Stomach smooth muscle (tissue), 2 donors: ENCODE data around the gene MDN1.
"Not testable (repeated sequence)": the region's sequence is repeated elsewhere in the genome, so short reads cannot be mapped to it uniquely, and the experiment has no call there.

Experiments used
- H3K27ac ChIP-seq: one replicate; pipeline ENCODE4 v1.7.0; 2013; ENCODE audit warnings: mild to moderate bottlenecking, low read length, inconsistent platforms
- H3K27me3 ChIP-seq, 2 donors: one replicate each; pipeline ENCODE4 v1.7.0; 2013; ENCODE audit warnings: low read length in 2 of 2; ENCODE audit not compliant: insufficient read depth in 2 of 2, control insufficient read depth in 1 of 2
- H3K36me3 ChIP-seq, 2 donors: one replicate each; pipeline ENCODE4 v1.7.0; 2013; ENCODE audit warnings: low read length in 2 of 2; ENCODE audit not compliant: control insufficient read depth in 2 of 2, insufficient read depth in 2 of 2
- H3K4me1 ChIP-seq: one replicate; pipeline ENCODE4 v1.7.0; 2013; ENCODE audit warnings: low read length; ENCODE audit not compliant: control insufficient read depth, insufficient read depth
- H3K4me3 ChIP-seq, 2 donors: one replicate each; pipeline ENCODE4 v1.7.0; 2013; ENCODE audit warnings: low read length in 2 of 2
- H3K9ac ChIP-seq, 2 donors: one replicate each; pipeline ENCODE4 v1.7.0; 2013; ENCODE audit warnings: low read length in 2 of 2, mild to moderate bottlenecking in 1 of 2
- H3K9me3 ChIP-seq, 2 donors: one replicate each; pipeline ENCODE4 v1.7.0; 2013; ENCODE audit warnings: low read length in 2 of 2; ENCODE audit not compliant: control insufficient read depth in 2 of 2
- donor health status: healthy.
- donor health status: Pancreatic carcinoma.

MDN1 gene

GRCh38 chr6:89787660-89788328 is 31.8 kb downstream of the MDN1 start:
- peaks cover 22 to 32% of the 10 kb centered on the region in 2 donors for H3K36me3 ChIP-seq
- no peaks in the 10 kb centered on the region for H3K4me1 ChIP-seq
- H3K4me3 ChIP-seq, result no peak overlapping the region
- no peaks in the 10 kb centered on the region for H3K27me3 ChIP-seq
- H3K9me3 ChIP-seq, result no peaks in the 10 kb centered on the region
- H3K27ac ChIP-seq, result no peak overlapping the region
- no peak overlapping the region for H3K9ac ChIP-seq

GRCh38 chr6:89786970-89787369 is 32.6 kb downstream of the MDN1 start:
- Histone ChIP-seq H3K9me3 (no peaks in the 10 kb centered on the region), H3K9ac (no peak overlapping the region), H3K27me3 (no peaks in the 10 kb centered on the region), H3K4me1 (no peaks in the 10 kb centered on the region), H3K27ac (no peak overlapping the region), H3K4me3 (no peak overlapping the region), H3K36me3 (peaks cover 20 to 32% of the 10 kb centered on the region in 2 donors)

- Histone ChIP-seq H3K27me3 (no peaks in the 10 kb centered on the region), H3K36me3 (peaks cover 29 to 40% of the 10 kb centered on the region in 2 donors), H3K4me3 (no peak overlapping the region), H3K4me1 (no peaks in the 10 kb centered on the region), H3K27ac (no peak overlapping the region), H3K9ac (no peak overlapping the region), H3K9me3 (no peaks in the 10 kb centered on the region)
These were observed 34.8 kb downstream of the MDN1 start for GRCh38 chr6:89784838-89785237.

GRCh38 chr6:89783293-89783692 is 36.3 kb downstream of the MDN1 start:
- H3K36me3 ChIP-seq, result peaks cover 23 to 32% of the 10 kb centered on the region in 2 donors
- not testable (repeated sequence) for H3K4me1 ChIP-seq, H3K4me3 ChIP-seq

GRCh38 chr6:89782222-89782621 is 37.4 kb downstream of the MDN1 start:
- H3K27me3 ChIP-seq, result no peaks in the 10 kb centered on the region
- no peak overlapping the region for H3K27ac ChIP-seq
- H3K9ac ChIP-seq, result no peak overlapping the region
- H3K9me3 ChIP-seq, result no peaks in the 10 kb centered on the region
- H3K36me3 ChIP-seq, result peaks cover 23 to 29% of the 10 kb centered on the region in 2 donors
- H3K4me3 ChIP-seq, result no peak overlapping the region
- H3K4me1 ChIP-seq, result no peaks in the 10 kb centered on the region

More at GRCh38 chr6:89783293-89783692, 36.3 kb downstream of the MDN1 start:
- not testable (repeated sequence) for H3K27me3 ChIP-seq, H3K27ac ChIP-seq, H3K9me3 ChIP-seq, H3K9ac ChIP-seq

GRCh38 chr6:89781070-89782034 is 38.2 kb downstream of the MDN1 start:
- Histone ChIP-seq H3K9ac (no peak overlapping the region), H3K4me1 (no peaks in the 10 kb centered on the region), H3K36me3 (peaks cover 20 to 29% of the 10 kb centered on the region in 2 donors), H3K27me3 (no peaks in the 10 kb centered on the region), H3K27ac (no peak overlapping the region), H3K9me3 (no peaks in the 10 kb centered on the region), H3K4me3 (no peak overlapping the region)

- Histone ChIP-seq H3K9ac (no peak overlapping the region), H3K4me3 (no peak overlapping the region), H3K36me3 (peaks cover 16 to 27% of the 10 kb centered on the region in 2 donors), H3K9me3 (no peaks in the 10 kb centered on the region), H3K27ac (no peak overlapping the region), H3K27me3 (no peaks in the 10 kb centered on the region), H3K4me1 (no peaks in the 10 kb centered on the region)
These were observed 42.1 kb downstream of the MDN1 start for GRCh38 chr6:89777455-89777854.

- Histone ChIP-seq H3K4me3 (no peak overlapping the region), H3K4me1 (no peaks in the 10 kb centered on the region), H3K9ac (no peak overlapping the region), H3K36me3 (peaks cover 17 to 31% of the 10 kb centered on the region in 2 donors), H3K27me3 (no peaks in the 10 kb centered on the region), H3K27ac (no peak overlapping the region), H3K9me3 (no peaks in the 10 kb centered on the region)
These were observed 42.9 kb downstream of the MDN1 start for GRCh38 chr6:89776583-89777233.

- no peaks in the 10 kb centered on the region for H3K4me1 ChIP-seq
- peaks cover 15 to 32% of the 10 kb centered on the region in 2 donors for H3K36me3 ChIP-seq
- H3K4me3 ChIP-seq, result no peak overlapping the region
- no peaks in the 10 kb centered on the region for H3K27me3 ChIP-seq
- H3K27ac ChIP-seq, result no peak overlapping the region
- H3K9ac ChIP-seq, result no peak overlapping the region
- H3K9me3 ChIP-seq, result no peaks in the 10 kb centered on the region
These were observed 44.4 kb downstream of the MDN1 start for GRCh38 chr6:89775150-89775549.

- Histone ChIP-seq H3K4me1 (no peaks in the 10 kb centered on the region), H3K27me3 (no peaks in the 10 kb centered on the region), H3K27ac (no peak overlapping the region), H3K9ac (no peak overlapping the region), H3K9me3 (no peaks in the 10 kb centered on the region), H3K36me3 (peaks cover 16 to 35% of the 10 kb centered on the region in 2 donors), H3K4me3 (no peak overlapping the region)
These were observed 50.0 kb downstream of the MDN1 start for GRCh38 chr6:89769572-89769971.
